K562 (cell line): Measurements from ENCODE around the gene CCNI. TPM values are rescaled to one million over a fixed set of nuclear protein-coding genes. Genes with fewer than 3 reads are reported as not detected.

Source experiments
- ATAC-seq: fragments of 200-7000 bp; cut with Tn5 transposase; 3 replicates; pipeline ENCODE4 v1.9.1; 2020; ENCODE audit warnings: moderate library complexity
- BruUV-seq: library from RNA; stranded (reverse); fragments of 400-500 nt; replicated peaks from 2 replicates; lab custom pipeline; 2021; lab: Mats Ljungman, UMichigan
- CTCF ChIA-PET: fragments of 300-600 bp; formaldehyde crosslinking; extraction: SDS; loops from one replicate; lab custom pipeline; 2021; ENCODE audit warnings: low intra/inter-chr PET ratio; lab: Yijun Ruan, JAX
- POLR2A ChIA-PET: fragments of 300-600, 350-650 bp; sonication (Branson Sonifier 250); formaldehyde crosslinking; extraction: SDS; loops from one replicate; lab custom pipeline; 2021; ENCODE audit warnings: antibody characterized with exemption, inconsistent platforms; lab: Yijun Ruan, JAX
- DNase-seq, 4 experiments: peaks; one replicate each; pipeline versions ENCODE4 v3.0.0 to v3.0.0-alpha.2; 2011 to 2018; ENCODE audit warnings: low spot score in 3 of 4, mixed read lengths in 3 of 4; ENCODE audit errors: extremely low read depth in 1 of 4
- FAIRE-seq: peaks from 2 replicates; lab custom pipeline; 2011; peaks lifted over from hg19 to GRCh38; lab: Jason Lieb, UNC
- H2AFZ ChIP-seq: 2 replicates; pipeline ENCODE4 v1.6.0; 2011; ENCODE audit warnings: low read depth, low read length, control low read depth, inconsistent platforms
- H3K27ac ChIP-seq: fragments of 200-600 bp; 3 replicates; pipeline ENCODE4 v1.8.0; 2011; ENCODE audit warnings: low read depth, mild to moderate bottlenecking, control low read depth, inconsistent platforms, low read length, moderate library complexity, mixed read lengths; ENCODE audit errors: extremely low read depth
- H3K27me3 ChIP-seq, 2 experiments: fragments of 300-600 bp in 1 of 2; 2 replicates in 1 of 2; 3 replicates in 1 of 2; pipeline versions ENCODE4 v1.6.0 to v1.8.0; 2011; ENCODE audit warnings: inconsistent platforms in 2 of 2, low read length in 2 of 2, mild to moderate bottlenecking in 1 of 2, mixed read lengths in 1 of 2, moderate library complexity in 1 of 2; ENCODE audit not compliant: control insufficient read depth in 2 of 2, insufficient read depth in 2 of 2
- H3K36me3 ChIP-seq: fragments of 300-600 bp; 3 replicates; pipeline ENCODE4 v1.8.0; 2011; ENCODE audit warnings: mild to moderate bottlenecking, low read length, inconsistent platforms; ENCODE audit not compliant: control insufficient read depth, insufficient read depth
- H3K4me1 ChIP-seq, 2 experiments: fragments of 200-600 bp in 1 of 2; replicated peaks in 1 of 2; 2 replicates in 1 of 2; 3 replicates in 1 of 2; pipeline versions ENCODE4 v1.5.1 to v1.8.0; 2011; ENCODE audit warnings: inconsistent platforms in 2 of 2, low read length in 2 of 2, mild to moderate bottlenecking in 1 of 2, mixed read lengths in 1 of 2, moderate library complexity in 1 of 2; ENCODE audit not compliant: control insufficient read depth in 2 of 2, insufficient read depth in 2 of 2
- H3K4me2 ChIP-seq: 2 replicates; pipeline ENCODE4 v1.6.1; 2011; ENCODE audit warnings: low read length, control low read depth, inconsistent platforms, mixed read lengths; ENCODE audit not compliant: insufficient read depth
- H3K4me3 ChIP-seq: fragments of 200-600 bp; sonication (generic), shearing (Covaris generic); 2 replicates; pipeline ENCODE4 v1.5.1; 2016; ENCODE audit warnings: control low read depth, inconsistent platforms
- H3K79me2 ChIP-seq: fragments of 200-600 bp; 3 replicates; pipeline ENCODE4 v1.8.0; 2011; ENCODE audit warnings: low read length, inconsistent platforms; ENCODE audit not compliant: control insufficient read depth, insufficient read depth
- H3K9ac ChIP-seq, 2 experiments: 2 replicates each; pipeline versions ENCODE4 v1.6.0 to v1.6.1; 2011; ENCODE audit warnings: low read depth in 2 of 2, low read length in 2 of 2, control low read depth in 1 of 2, inconsistent platforms in 1 of 2, mild to moderate bottlenecking in 1 of 2, mixed read lengths in 1 of 2; ENCODE audit not compliant: insufficient read depth in 1 of 2
- H3K9me1 ChIP-seq: one replicate; pipeline ENCODE4 v1.6.0; 2011; ENCODE audit warnings: inconsistent platforms, mild to moderate bottlenecking, low read length, moderate library complexity; ENCODE audit not compliant: control insufficient read depth, insufficient read depth
- H3K9me3 ChIP-seq: replicated peaks from 2 replicates; pipeline ENCODE4 v1.5.1; 2011; ENCODE audit warnings: low read depth, low read length, inconsistent platforms; ENCODE audit not compliant: control insufficient read depth, insufficient read depth
- H4K20me1 ChIP-seq: replicated peaks from 2 replicates; pipeline ENCODE4 v1.6.1; 2011; ENCODE audit warnings: low read length, inconsistent platforms, mixed read lengths; ENCODE audit not compliant: control insufficient read depth, insufficient read depth
- CTCF ChIP-seq, 3 experiments: IDR thresholded peaks in 2 of 3; conservative IDR thresholded peaks in 1 of 3; 2 replicates each; pipeline ENCODE4 v1.5.1; 2011 to 2012; ENCODE audit warnings: low read length in 3 of 3, mild to moderate bottlenecking in 3 of 3, control low read depth in 2 of 3, improper control_type of control experiment in 1 of 3, inconsistent platforms in 1 of 3, low read depth in 1 of 3, mixed read lengths in 1 of 3, moderate library complexity in 1 of 3; ENCODE audit not compliant: insufficient read depth in 2 of 3
- HDAC2 ChIP-seq: fragments of 450-650 bp; IDR thresholded peaks from 2 replicates; pipeline ENCODE4 v1.6.1; 2016; ENCODE audit warnings: mild to moderate bottlenecking
- HMBOX1 ChIP-seq: sonication (generic); IDR thresholded peaks from 2 replicates; pipeline ENCODE4 v1.6.1; 2016
- KLF13 ChIP-seq: fragments of 450-650 bp; IDR thresholded peaks from 2 replicates; pipeline ENCODE4 v1.6.1; 2016; ENCODE audit warnings: missing genetic modification characterization, low read depth, mild to moderate bottlenecking, missing compliant biosample characterization, moderate library complexity, borderline replicate concordance
- PHF8 ChIP-seq: fragments of 200-600 bp; sonication (generic); IDR thresholded peaks from 2 replicates; pipeline ENCODE4 v1.6.1; 2012; ENCODE audit warnings: mixed run types, mild to moderate bottlenecking, inconsistent platforms, low read length, moderate library complexity, borderline replicate concordance
- RAD21 ChIP-seq, 2 experiments: fragments of 250-450 bp in 1 of 2; fragments of 450-650 bp in 1 of 2; sonication (Bioruptor Pico) in 1 of 2; formaldehyde crosslinking in 1 of 2; IDR thresholded peaks in 1 of 2; conservative IDR thresholded peaks in 1 of 2; 2 replicates each; pipeline versions ENCODE4 v1.4.0 to v1.8.0; 2020 to 2022; ENCODE audit warnings: mild to moderate bottlenecking in 2 of 2, moderate library complexity in 1 of 2
- SMARCA4 ChIP-seq: fragments of 450-650 bp; IDR thresholded peaks from 2 replicates; pipeline ENCODE4 v1.6.1; 2016
- WGBS: fragments of 100-300 bp; shearing (Covaris generic); methylation state at CpG from one replicate; pipeline ENCODE4 v1.1.6; 2016; ENCODE audit warnings: low coverage, mixed read lengths; ENCODE audit not compliant: insufficient coverage; ENCODE audit errors: missing lambda C conversion rate; 5-methylcytosine and 5-hydroxymethylcytosine counted together
- in situ Hi-C: fragments of 300-500 bp; cut with MboI; formaldehyde crosslinking; loops from 4 replicates; pipeline ENCODE4 v1.15.0; 2018; ENCODE audit warnings: inconsistent platforms, mixed read lengths
- intact Hi-C: fragments of 100-400 bp; cut with micrococcal nuclease; formaldehyde crosslinking; loops from 2 replicates; pipeline ENCODE4 v1.14.2; 2022
- polyA plus RNA-seq, 8 experiments: library from polyadenylated mRNA; depleted of rRNA in 4 of 8; stranded (reverse) in 5 of 8; unstranded in 3 of 8; fragments of >200 nt; fragmentation: Nextera tagmentation in 2 of 8; fragmentation: Illumina TruSeq in 1 of 8; extraction: Ambion mirVana in 2 of 8; extraction: Trizol in 1 of 8; gene quantifications; 2 replicates each; pipeline versions ENCODE4 v1.2.1 to v1.2.3, GENCODE V29; 2011 to 2014; ENCODE audit warnings: inconsistent platforms in 1 of 8, missing spikeins in 1 of 8
- total RNA-seq, 7 experiments: library from RNA; depleted of rRNA in 6 of 7; stranded (reverse); fragments of >200 nt in 6 of 7; fragmentation: Illumina TruSeq in 2 of 7; extraction: Trizol in 2 of 7; gene quantifications; 2 replicates each; pipeline versions ENCODE4 v1.2.1 to v1.2.3, GENCODE V29; 2011 to 2021; ENCODE audit warnings: low replicate concordance in 1 of 7
- TF ChIP-seq, protein P1 (sequence below), 2 experiments: fragments of 450-650 bp; formaldehyde crosslinking in 1 of 2; IDR thresholded peaks; 2 replicates each; pipeline versions ENCODE4 v1.4.0 to v1.6.1; 2014 to 2020; ENCODE audit warnings: mild to moderate bottlenecking in 2 of 2, borderline replicate concordance in 1 of 2, low read depth in 1 of 2

CCNI gene
- total and polyA plus RNA-seq, 9 of the 15 experiments (the other 6 are each of a cell fraction or from before 2014, with no cell fraction given) = 43.3 to 159 (median 98.5) TPM

DNA sequence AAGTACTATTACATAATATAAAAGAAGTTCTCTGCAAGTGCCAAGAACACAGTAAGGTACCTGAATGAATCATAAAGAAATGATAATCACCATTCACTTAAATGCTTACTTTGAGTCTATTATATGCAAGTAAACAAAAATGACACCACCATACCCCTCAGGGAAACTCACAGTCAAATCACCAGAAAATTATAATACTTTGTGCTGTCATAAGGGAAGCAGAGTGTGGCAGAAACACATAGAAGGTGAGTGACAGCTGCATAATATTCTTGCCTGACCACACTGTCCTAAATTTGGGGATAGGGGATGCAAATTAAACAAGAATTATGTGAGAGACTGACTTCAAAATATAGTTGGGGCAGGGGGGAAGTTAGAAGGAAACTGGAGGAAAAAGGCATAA, 12.9 kb downstream of the CCNI start (continued):
- TF ChIP-seq KLF13 = no peak
- no peak for TF ChIP-seq HDAC2

DNA sequence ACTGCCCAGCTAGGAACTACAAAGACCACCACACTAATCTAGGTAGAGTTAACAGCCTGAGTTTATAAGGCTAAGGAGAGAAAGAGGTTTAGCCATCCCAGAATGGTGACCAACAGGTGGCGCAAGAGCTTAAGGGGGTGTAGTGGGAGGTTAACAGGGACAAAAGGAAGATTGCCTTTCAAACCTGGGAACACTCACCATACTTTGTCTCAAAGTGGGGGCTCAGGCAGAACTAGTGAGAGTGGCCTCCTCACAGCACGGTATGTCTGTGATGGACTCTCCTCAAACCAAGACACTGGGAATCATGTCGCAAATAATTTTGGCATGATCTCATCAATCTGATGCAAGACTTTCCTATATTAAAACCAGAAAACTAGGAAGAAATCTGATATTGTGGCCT, 23.4 kb downstream of the CCNI start:
- whole genome bisulfite sequencing = 32% methylated on average over 3 of the region's 3 CpGs
- DNase-seq = peak; percentile 47 to 75 (median 56)
- Histone ChIP-seq H3K4me2 (no peak overlapping the region), H4K20me1 (no peaks in the 10 kb centered on the region), H3K36me3 (peaks cover 90% of the 10 kb centered on the region), H3K79me2 (no peaks in the 10 kb centered on the region), H3K27ac (no peak overlapping the region), H3K4me1 (no peaks in the 10 kb centered on the region), H2AFZ (no peak overlapping the region), H3K27me3 (no peaks in the 10 kb centered on the region), H3K9me3 (no peaks in the 10 kb centered on the region), H3K9me1 (no peaks in the 10 kb centered on the region), H3K9ac (no peak overlapping the region), H3K4me3 (no peak overlapping the region)
- in situ Hi-C loops = loop anchor here (5.0 kb wide), 1 partner anchor 155 kb away; no protein-coding TSS in a partner anchor
- peak; percentile 77 for FAIRE-seq
- POLR2A ChIA-PET = interaction anchor here (0.6 kb wide), 1 partner anchor 9 kb away, joined by 5 read pairs; no protein-coding TSS in a partner anchor
- CTCF ChIA-PET = interaction anchor here (1.1 to 1.9 kb wide), 3 partner anchors 107 to 180 kb away, joined by 3 to 18 read pairs (median 4); no protein-coding TSS in a partner anchor
- BruUV-seq = no TSS peak
- peak; percentile 90 for ATAC-seq
- intact Hi-C loops = loop anchor here (1.0 to 5.0 kb wide), 3 partner anchors 45 to 151 kb away; partner anchors contain the start of gene CCNG2
- TF ChIP-seq HMBOX1 = peak; percentile 77
- peak; percentile 64 for TF ChIP-seq SMARCA4
- TF ChIP-seq PHF8 = no peak
- peak; percentile 68 to 70 for TF ChIP-seq RAD21 (CRISPR knock-in tag; conservative IDR thresholded peaks at IDR 0.05 in 1 of 2, IDR thresholded peaks at IDR 0.05 in 1 of 2)
- TF ChIP-seq CTCF (IDR thresholded peaks at IDR 0.05 in 2 of 3, conservative IDR thresholded peaks at IDR 0.05 in 1 of 3; ENCODE audit: insufficient read depth in 2 of 3, low read depth in 1 of 3, low read length in 3 of 3) = peak; percentile 66 to 80 (median 76)
- TF ChIP-seq, protein P1, sequence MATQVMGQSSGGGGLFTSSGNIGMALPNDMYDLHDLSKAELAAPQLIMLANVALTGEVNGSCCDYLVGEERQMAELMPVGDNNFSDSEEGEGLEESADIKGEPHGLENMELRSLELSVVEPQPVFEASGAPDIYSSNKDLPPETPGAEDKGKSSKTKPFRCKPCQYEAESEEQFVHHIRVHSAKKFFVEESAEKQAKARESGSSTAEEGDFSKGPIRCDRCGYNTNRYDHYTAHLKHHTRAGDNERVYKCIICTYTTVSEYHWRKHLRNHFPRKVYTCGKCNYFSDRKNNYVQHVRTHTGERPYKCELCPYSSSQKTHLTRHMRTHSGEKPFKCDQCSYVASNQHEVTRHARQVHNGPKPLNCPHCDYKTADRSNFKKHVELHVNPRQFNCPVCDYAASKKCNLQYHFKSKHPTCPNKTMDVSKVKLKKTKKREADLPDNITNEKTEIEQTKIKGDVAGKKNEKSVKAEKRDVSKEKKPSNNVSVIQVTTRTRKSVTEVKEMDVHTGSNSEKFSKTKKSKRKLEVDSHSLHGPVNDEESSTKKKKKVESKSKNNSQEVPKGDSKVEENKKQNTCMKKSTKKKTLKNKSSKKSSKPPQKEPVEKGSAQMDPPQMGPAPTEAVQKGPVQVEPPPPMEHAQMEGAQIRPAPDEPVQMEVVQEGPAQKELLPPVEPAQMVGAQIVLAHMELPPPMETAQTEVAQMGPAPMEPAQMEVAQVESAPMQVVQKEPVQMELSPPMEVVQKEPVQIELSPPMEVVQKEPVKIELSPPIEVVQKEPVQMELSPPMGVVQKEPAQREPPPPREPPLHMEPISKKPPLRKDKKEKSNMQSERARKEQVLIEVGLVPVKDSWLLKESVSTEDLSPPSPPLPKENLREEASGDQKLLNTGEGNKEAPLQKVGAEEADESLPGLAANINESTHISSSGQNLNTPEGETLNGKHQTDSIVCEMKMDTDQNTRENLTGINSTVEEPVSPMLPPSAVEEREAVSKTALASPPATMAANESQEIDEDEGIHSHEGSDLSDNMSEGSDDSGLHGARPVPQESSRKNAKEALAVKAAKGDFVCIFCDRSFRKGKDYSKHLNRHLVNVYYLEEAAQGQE (IDR thresholded peaks at IDR 0.05; ENCODE audit: borderline replicate concordance) = peak; percentile 53; the same call in 1 of the 2 replicates
- TF ChIP-seq, protein P1 (CRISPR knock-in tag; IDR thresholded peaks at IDR 0.05; ENCODE audit: low read depth) = no peak
